ENCODE results near the gene DGKG.

DGKG gene

DNA sequence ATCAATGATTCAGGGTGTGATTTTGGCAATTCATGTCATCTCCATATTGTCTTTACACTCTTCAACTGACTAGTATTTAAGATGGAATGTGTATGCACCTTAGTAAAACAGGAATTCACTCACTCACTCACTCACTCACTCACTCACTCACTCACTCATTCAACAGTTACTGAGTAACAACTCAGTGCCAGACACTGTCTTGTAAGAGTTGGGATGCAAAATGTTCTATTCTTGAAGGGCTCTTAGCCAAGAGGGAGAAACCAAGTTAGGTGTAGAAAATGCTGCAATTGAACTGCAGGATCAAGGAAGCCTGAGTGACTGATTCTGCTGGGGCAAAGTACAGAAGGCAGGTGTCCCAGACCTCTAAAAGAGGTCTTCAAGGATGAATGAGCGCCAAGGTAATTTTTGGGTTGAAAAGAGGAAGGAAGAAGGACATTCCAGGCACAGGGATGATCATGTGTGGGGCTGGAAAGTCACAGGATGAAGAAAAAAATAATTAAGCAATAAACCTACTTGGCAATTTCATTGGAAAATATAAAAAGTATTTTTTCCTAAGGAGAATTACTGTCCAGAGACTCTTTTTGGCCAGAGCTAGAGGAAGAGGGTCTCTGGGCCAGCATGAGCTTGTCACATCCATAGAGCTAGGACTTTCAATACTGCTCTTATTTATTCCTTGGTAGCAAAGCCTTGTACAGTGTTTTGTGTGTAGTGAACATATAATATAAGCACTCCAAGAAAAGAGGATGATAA, 194.2 kb downstream of the DGKG start:
- DNase-seq, result no peak

DNA sequence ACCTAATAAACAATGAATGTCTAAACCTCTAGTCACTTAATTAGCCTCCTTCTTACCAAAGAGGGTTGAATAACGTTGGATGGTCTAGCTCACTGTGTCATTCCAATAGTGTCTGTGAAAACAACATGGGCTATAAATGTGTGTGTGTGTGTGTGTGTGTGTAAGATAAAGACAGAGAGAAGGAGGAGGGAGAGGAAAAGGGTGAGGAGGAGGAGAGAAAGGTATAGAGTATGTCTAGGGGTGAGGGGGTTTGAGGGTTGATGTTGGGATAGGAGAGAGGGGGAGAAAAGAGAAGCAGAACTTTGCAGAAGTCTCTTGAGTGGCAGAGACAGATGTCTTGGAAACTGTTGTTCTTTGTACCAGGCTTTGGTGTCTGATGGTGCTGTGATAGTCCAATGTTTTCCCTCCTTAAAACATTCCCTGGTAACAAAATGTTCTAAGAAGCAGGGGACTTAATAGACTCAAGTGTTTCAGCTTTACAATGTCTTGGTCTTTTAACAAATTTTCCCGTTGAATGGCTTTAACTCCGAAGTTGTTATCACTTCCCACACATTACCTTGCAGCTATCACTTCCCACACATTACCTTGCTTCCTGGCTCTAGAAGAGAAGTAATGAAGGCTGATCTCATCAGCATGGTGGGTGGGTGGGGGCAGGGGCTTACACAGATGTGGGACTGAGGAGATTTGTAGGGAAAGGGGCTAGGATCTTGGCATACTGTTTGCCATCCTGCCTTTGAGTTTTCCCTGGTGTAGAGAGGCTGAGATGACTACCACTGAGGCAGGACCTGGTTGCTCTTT, 195.3 kb downstream of the DGKG start:
- DNase-seq, result no peak

DNA sequence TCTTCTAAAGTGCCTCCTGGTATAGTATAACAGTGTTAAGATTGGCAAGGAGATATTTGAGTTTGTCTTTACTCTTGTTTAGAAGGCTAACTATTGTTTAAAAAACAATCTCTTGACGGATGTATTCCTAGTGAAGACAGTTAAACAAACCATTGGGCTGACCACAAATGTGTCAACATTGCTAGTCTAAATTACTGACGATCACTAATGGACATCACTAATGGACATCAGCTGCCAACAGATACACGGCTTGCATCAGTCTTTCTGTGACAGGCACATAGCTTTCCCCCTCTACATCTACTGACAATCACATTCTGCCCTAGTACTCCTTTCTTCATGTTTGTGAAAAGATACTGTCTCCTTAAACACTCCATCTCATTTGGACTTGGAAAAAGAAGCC, 196.0 kb downstream of the DGKG start:
- no peak for DNase-seq

DNA sequence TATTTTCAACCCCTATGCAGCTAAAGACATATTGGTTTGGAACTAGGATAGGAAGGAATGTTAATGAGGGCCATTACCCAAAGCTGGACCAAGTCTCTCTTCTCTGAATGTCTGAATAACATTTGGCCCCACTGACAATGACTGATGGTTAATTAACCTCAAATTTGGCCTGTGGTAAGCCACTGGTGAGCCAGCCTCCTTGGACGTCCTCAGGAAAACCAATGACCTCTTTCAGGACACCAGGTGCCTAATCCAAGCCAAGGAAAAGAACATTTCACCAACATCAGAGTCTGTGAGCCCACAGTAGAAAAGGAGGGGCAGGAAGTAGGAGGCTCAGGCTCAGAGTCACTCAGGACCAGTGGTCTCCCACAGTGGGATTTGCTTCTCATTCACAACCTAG, 196.7 kb downstream of the DGKG start:
- DNase-seq, result no peak

DNA sequence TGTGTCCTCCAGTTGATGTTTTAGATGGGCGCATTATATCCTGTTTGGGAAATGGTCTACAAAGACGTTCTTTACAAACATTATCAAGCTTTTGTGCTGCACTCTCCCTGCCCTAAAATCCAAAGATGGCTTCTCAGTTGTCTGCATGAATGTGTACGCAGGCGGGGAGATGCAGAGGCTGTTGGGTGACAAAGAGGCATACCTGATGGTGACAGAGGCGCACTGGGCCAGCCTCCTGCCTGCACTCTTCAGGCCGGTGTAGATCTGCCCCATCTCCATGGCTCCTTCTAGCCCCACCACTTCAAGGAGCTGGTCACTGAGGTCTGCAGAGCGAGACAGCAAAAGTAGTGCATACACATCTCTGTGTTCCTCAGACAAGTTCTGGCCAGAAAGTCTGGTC, 197.3 kb downstream of the DGKG start:
- no peak for DNase-seq

DNA sequence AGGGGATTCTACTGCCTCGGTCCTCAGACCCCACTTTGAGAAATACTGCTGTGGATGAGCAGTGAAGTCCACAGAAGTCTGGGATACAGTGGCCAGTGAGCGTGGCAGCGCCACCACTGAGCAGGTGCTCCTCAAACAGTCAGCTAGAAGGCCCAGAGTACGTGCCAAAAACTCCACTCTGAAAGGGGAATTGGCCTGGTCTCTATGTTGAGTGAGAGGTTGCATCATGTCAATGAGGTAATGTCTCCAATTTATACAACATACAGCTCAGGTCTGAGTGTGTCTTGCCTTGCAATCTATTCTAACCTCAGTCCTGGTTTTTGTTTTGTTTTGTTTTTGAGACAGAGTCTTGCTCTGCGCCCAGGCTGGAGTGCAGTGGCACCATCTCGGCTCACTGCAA, 199.8 kb downstream of the DGKG start:
- no peak for DNase-seq

DNA sequence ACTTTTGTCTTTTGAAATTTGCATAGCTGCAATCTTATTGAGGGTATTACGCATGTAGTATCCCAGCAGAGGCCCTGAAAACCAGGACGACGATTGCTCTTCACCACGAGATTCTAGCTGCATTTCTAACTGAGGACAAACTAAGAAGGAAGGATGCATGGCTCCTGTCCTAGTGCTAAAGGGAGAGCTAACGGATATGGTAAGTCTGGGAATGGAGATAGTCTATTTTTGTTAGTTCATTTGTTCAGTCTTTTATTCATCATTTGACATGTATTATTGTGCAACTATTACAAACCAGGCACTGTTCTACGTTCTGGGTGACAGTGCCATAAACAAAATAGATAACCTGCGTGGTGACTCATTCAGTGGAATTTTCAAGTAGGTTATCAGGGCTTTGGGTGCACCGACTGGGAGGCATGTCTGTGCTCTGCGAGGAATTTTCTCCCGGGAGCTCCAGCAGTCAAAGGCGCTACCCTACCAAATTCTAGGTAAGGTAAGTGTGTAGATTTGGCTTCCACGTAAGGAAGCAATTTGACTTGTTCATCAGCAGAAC, 201.3 kb downstream of the DGKG start:
- no peak for DNase-seq

DNA sequence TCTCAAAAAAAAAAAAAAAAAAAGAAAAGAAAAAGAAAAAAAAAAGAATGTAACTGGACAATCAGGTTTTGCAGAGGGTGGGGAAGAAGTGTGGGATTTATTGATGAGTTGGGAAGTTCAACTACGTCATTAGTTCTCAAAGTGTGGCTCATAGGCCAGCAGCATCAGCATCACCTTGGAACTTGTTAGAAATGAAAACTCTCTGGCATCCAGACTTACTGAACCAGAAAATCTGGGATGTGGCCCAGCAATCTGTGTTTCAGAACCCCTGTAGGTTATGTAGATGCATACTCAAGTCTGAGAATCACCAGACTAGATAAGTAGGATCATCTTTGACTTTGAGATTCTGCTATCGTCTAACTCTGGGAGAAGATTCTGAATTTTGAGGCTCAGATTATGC, 207.4 kb downstream of the DGKG start:
- no peak for DNase-seq

DNA sequence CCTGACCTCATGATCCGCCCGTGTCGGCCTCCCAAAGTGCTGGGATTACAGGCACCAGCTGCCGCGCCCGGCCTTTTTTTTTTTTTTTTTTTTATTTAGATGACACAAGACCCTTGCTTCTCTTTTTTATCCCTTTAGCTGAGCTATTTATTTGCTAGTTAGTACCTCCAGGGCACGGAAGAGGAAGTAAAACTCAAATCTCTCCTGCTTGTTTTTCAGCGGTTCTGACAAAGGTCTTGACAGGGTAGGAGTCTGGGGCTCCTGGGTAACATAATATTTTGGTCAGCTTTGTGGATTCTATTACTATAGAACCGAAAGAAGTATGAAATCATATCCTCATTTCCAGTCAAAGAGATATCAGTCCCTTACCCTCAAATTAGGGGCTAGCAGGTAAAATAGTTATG, 209.1 kb downstream of the DGKG start:
- DNase-seq, result peak; percentile 4

DNA sequence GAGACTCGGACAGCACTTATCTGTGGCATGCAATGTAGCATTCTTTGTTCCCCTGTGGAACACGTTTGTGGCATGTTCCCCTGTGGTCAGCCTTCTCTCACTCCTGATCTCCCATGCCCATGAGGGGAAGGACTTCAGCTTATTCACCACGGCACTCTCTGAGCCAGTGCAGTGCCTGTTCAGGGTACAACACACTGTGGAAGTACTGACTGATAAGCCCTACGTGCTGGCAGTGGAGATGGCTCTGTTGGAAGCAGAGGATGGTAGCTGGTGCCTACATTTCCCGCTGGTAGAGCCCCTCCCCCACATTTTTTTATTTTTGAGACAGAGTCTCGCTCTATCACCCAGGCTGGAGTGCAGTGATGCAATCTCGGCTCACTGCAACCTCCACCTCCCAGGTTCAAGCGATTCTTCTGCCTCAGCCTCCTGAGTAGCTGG, 209.7 kb downstream of the DGKG start:
- DNase-seq, result no peak

DNA sequence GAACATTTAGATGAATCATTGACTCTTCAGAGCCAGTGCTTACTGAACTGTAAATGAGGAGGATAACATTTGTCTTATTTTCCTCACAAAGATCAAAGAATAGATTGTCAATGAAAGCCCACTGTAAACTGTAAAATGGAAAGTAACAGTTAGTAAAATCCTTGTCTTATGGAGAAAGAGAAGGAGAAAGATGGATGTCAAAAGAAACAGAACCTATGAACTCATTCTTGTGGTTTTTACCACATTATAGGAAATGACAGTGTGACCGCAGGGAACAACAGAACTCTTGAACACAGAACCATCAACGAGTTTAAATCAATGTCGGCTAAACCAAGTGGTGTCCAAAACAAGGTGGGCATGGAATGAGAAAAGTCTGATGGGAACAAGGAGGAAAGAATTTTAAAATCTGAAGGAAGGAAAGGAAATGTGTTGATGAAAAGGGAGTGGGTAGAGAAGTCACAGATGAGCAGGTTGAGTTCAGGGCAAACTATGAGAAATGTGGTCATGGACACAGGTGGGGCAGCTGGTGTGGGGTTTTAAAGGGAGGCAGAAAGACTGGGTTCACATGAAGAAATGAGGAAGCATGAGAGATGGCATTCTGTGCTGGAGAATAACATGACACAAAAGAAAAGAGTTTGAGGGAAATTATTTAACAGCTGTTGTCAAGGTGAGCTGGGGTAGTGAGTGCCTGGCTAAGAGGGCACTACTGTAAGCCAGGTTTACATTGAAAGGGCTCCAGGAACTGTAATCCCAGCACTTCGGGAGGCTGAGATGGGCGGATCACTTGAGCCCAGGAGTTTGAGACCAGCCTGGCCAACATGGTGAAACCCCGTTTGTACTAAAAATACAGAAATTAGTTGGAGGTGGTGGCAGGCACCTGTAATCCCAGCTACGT, 210.7 kb downstream of the DGKG start:
- no peak for DNase-seq

DNA sequence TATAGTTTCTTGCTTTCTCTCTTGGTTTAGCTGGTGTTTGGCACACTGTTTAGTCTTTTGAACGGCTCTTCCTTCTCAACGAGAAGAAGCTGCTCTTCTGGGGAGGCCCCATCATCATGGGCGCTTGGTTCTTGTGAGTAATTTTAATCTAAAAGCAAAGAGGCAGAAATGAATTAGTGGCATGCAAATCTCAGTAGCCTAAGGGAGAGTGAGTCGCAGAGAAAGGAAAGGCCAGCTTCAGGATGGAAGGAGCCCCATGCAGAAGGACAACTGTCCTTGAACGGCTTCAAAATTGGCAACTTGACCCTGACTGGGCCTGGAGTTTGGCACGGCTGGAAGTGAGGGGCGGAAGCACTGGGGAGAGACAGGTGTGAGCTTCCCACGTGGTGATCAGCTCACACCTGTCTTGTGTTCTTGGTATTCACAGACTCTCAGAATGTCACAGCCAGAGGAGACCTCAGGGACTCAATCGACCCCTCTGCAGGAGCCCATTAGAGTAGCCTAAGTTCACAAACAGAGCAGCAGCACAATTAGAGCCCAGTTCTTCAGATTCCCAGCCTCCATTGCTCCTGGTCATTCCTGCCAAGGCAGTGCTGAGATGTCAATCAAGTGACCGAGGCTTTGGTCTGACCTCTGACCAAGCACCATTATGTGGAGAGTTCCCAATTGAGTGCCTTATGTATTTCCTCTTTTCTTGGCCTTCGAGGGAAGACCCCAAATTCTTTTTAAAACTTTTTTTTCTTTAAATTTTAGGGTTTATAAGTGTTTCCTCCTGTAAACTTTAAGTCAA, 211.8 kb downstream of the DGKG start:
- DNase-seq, result no peak

DNA sequence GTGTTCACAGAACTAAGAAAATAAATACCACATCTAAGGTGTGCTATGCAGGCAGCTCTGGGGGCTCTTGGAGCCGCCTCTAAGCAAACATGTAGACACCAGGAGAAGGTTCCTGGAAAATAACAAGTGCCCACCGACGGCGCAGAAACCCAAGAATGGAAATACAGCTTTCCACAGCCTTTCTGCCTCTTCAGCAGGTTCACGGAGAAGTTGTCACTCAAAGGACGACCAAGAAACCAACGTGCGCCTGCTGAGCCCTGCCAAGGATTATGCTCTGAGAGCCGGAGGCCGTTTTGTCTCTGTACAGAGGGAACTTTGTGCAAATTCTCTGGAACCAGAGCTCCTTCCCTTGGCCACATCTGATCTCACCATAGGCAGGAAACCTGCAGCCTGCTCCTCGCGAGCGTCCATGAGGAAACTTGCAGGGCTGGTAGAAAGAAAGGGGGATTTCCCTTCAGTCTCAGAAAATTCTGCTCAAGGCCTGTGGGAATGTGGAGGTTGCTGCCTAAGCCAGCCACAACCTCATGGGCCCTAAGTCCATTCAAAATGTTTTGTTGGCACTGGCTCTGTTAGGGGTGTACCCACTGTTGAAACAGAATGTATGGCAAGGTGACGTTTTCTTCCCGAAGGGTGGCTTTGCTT, 212.6 kb downstream of the DGKG start:
- no peak for DNase-seq

DNA sequence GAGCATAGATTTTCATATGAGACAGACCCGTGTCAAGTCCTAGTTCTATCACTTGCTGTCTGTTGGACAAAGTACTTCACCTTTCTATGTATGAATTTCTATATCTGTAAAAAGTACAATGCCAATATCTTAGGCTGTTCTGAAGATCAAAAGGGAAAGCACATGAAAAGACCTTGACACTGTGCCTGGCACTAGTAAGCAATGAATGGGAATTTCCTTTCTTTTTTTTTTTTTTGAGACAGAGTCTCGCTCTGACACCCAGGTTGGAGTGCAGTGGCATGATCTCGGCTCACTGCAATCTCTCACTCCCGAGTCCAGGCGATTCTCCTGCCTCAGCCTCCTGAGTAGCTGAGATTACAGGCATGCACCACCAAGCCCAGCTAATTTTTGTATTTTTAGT, 217.8 kb downstream of the DGKG start:
- no peak for DNase-seq

DNA sequence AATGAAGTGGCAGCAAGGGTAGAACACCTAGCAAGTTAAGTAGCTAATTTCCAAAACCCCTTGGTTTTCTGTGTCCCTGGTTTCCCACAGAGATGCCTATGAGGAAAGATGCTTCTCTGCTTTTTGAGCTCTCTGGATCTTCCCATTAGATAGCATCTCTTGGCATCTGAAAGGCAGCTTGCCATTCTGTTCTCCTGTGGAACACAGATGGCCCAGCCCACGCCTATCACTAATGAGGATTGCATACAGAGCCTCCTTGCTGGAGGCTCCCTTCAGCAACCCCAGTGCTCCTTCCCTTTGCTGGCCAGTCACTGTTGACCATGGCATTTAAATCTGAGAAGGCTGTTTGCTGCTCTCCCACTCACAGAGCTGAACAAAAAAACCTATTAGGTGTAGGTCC, 218.8 kb downstream of the DGKG start:
- no peak for DNase-seq

DNA sequence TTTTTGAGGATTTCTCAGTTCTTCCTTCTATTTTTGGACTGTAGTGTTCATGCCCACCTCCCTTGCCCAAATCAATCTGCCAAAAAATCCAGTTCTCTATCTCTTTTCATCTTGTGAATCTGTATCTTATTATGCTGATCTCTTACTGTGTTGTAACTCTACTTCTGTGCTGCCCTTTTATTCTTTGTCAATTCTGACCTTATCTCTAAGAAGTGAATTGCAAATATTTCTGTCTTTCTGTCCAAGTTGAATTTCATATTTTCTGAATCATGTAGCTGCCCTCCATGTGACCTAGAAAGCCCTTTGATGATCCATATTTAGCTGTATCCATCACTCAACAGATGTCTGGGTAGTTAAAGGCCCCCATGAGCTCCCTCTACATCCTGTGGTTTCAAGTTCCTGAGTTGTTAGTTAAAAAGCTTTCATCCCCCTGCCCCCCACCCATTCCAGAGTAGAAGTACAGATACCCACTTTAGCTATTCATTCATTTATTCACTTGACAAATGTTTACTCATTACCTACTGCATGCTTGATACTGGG, 219.6 kb downstream of the DGKG start:
- no peak for DNase-seq

DNA sequence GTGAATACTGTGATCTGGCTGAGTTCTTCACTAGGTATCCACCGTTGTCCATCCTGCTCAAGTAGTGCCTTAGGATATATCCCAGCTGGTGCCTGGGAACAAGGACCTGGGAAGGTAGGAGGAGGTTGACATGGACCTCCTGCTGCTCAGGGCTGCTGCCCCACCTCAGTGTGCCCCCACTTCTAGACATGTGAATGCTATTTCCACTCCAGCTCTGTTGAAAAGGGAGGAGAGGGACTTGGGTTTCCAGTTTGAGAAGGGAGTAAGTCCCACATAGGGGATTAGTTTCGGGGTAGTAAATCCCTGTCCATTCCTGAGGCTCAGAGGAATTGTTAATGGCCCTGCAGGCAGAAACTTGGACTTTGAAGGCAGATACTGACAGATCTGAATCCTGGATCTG, 220.2 kb downstream of the DGKG start:
- no peak for DNase-seq

DNA sequence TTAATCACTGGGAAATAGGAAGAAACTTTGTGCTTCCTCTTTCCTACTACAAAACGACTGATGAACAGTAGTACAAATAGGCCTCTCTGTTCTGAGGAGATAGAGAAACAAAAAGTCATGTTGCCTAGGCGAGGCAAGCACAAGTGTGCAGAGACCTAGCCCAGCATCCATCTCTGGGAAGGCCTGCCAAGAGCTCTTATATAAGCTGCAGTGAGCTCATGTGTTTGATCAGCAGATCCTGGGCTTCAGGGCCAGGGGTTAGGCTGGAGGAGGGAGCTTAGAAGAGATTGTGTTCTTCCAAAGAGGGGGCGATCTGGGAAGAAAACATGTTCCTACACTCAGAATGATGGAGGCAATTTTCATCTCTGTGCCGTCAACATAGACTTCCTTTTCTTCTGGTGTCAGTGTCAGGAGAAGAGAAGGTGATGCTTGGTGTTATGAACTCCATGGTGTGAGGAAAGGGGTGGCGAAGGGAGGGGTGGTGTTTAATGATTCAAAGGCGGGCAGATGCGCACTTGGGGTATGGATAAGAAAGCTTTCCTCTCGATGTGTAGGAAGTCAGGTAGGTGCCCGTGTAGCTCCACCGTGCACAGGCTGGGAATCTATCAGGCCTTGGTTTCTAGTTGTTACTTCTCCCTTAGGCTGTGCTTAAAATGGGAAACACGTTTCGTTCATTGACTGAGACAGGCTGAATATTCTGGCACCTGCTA, 223.6 kb downstream of the DGKG start:
- DNase-seq, result peak; percentile 15

DNA sequence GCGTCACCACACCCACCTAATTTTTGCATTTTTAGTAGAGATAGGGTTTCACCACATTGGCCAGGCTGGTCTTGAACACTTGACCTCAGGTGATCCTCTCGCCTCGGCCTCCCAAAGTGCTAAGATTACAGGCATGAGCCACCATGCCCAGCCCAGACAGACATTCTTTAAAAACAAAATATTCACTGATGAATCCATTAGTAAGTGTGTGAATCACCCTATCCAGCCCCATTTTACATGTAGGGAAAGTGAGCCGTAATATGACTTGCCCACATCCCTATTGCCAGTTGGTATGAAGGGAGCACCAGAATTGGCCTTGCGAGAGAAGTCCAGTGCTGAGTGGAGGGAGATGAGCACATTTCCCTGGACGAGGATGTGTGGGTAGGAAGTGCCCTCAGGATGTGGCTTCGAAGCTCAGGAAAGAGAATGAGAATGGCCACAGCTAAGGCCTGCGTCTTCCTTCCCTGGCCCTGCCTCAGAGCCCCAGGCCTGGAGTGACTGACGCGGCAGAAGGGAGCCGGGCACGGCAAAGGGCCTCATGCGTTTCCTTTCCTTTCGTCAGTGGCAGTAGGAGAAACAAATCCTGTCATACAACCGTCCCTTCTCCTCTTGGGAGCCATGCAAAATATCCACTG, 224.9 kb downstream of the DGKG start:
- DNase-seq, result no peak

DNA sequence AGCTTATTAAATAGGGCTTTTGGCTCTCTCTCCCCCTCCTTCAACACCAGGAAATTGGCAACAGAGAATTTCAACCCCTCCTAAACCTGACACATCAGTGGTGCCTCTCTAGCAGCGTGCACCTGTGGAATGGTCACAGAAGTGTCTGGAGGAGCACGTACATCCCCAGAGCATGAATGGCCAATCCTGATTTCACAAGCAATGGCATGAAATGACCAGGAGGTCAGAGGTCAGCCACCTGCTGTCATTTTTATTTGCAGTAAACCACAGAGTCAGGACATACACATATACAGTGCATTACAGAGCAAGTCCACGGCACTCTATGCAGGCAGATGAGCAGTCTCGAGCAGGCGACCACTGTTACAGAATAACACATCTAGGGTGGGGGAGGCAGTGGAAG, 228.1 kb downstream of the DGKG start:
- no peak for DNase-seq
